Activated effector memory CD4-positive, alpha-beta T cell treated with anti-CD3 and anti-CD28 coated beads, Interleukin-2, amount 50 U/mL, for 16 hours (primary cell): Measurements from ENCODE around the gene CDV3.

Experiments used
- DNase-seq: peaks from one replicate; pipeline ENCODE4 v3.0.0-alpha.2; 2020

Gene CDV3

DNA sequence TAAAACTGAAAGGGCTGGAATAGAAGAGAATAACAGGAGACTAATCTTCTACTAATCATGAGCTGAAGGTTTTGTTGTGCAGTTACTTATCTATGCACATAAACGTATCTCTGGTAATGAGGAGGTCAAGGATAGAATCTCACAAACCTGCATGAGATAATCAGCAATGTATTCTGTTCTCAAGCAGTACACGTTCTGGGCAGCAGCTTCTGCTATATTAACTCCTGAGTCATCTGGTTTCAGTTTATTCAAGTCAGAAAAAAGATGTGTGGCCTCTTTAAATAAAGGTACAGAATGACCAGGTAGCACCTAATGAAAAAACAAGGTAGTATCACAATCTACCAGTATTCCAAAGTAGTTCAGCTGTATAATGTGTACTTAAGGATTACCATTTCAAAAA is 34.9 kb downstream of the CDV3 start:
- DNase-seq = no peak

DNA sequence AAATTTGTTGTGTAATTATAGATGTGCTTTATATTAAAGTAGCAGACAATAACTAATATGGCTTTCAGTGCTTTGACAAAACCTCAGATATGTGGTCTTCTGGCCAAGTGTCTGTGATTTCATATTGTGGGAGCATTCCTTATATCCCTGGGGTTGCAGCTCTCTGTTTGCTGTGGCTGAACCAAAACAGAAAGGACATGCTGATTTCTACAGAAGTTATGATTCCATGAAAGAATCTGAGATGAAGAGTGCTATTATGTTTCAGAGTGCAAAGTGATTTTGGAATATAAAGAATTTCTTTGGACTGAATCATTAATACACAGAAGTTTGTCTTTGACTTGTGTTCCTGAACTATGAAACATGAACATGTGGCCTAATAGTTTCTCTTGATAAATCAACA is 36.5 kb downstream of the CDV3 start:
- DNase-seq = no peak

DNA sequence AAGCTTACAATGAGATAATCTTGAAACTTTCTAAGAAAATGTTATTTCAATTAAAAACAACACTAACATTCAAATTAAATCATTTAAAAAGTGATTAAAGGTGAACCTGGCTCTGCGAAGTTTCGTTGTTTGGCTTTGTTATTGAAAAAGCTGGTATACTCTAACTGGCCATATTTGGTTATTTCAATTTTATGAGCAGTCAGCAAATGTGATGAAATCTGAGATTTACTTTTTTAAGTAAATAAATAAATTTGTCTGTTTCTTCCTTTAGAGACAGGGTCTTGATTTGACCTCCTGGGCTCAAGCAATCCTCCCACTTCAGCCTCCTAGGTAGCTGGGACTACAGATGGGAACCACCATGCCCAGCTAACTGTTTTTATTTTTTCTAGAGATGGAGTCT is 38.0 kb downstream of the CDV3 start:
- no peak for DNase-seq

DNA sequence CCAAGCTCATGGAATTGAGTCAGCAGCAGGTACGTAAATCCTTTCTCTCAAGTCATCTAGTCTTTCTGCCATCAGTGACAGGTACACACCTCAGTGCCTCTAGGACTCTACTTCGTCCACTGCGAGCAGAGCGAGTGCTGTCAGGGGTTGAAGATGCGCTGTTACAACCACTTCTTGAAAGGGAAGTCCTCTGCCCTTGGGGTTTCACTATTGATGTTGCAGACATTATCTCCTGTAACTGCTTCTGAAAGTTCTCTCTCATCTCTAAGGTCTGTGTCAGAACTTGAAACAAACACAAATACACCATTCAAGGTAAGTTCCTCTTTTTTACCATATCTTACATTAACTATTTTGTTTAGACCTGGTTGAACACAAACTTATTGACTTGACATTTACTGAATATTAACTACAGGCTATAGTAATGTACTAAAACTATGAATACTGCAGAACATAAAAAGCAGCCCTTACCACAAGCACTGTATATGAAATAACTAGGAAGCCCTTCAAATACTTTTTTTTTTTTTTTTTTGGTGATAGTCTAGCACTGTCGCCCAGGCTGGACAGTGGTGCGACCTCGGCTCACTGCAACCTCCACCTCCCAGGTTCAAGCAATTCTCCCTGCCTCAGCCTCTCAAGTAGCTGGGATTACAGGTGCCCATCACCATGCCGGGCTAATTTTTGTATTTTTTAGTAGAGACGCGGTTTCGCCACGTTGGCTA is 46.7 kb downstream of the CDV3 start:
- DNase-seq = no peak

DNA sequence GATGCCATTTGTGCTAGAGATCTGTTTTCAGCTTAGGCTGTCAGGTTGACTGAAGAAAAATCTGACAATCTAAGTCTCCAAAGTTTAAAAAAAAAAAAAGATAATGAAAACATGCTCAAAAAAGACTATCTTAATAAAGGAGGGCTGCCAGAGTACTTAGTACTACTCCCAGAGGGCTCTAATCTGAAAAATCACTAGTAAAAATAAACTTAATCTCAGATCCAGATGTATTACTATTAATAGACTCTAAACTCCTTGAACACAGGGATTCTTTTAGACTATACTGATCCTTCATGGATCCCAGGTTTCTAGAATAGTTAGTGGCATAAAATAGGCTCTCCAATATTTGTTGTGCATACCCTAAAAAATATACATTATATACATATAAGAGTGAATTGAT is 54.3 kb downstream of the CDV3 start:
- no peak for DNase-seq

DNA sequence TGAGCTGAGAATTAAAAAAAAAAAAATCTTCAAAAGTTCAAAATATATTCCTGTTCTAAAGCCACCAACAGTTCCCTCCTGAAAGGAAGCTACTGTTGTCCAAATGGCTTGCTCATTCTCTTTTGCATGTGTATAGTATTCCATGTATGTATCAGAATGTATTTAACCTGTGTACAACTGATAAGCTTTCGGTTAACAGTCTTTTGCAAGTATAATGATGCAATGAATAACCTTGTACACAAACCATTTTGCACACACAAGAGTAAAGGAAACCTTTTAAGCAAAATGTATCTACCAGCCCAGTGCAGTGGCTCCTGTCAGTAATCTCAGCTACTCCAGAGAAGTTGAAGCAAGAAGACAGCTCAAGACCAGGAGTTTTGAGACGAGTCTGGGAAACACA is 55.7 kb downstream of the CDV3 start:
- DNase-seq = no peak

DNA sequence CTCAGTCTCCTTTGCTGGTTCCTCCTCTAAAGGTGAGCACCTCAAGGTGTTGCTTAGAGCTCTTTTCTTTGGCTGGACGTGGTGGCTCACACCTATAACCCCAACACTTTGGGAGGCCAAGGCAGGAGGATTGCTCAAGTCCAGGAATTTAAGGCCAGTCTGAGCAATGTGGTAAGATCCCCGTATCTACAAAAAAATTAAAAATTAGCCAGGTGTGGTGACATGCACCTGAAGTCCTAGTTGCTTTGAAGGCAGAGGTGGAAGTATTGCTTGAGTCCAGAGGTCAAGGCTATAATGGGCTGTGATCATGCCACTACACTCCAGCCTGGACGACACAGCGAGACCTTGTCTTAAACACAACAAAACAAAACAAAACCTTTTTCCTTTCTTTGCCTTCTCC is 60.0 kb downstream of the CDV3 start:
- DNase-seq = no peak
